Chondrocyte (in vitro differentiated cells): ENCODE results near the gene TEX2. TPM values are rescaled to one million over a fixed set of nuclear protein-coding genes. Genes with fewer than 3 reads are reported as not detected.
A peak's percentile ranks its signal among the peaks of the same experiment; 100 is the strongest.

ENCODE experiments used
- DNase-seq: peaks from one replicate; pipeline ENCODE4 v3.0.0; 2021; ENCODE audit warnings: mixed read lengths, low spot score
- H3K27ac Mint-ChIP-seq: one replicate; pipeline ENCODE4 v1.8.0; 2021; ENCODE audit warnings: mild to moderate bottlenecking, moderate library complexity, mixed read lengths; ENCODE audit not compliant: unreplicated experiment
- H3K27me3 Mint-ChIP-seq: 2 replicates; pipeline ENCODE4 v1.8.0; 2021; ENCODE audit warnings: low read depth, mixed read lengths
- H3K36me3 Mint-ChIP-seq: 2 replicates; pipeline ENCODE4 v1.8.0; 2021; ENCODE audit warnings: low read depth, mixed read lengths
- H3K4me1 Mint-ChIP-seq: 2 replicates; pipeline ENCODE4 v1.8.0; 2021; ENCODE audit warnings: low read depth, mild to moderate bottlenecking, mixed read lengths
- H3K4me3 Mint-ChIP-seq: one replicate; pipeline ENCODE4 v1.8.0; 2021; ENCODE audit warnings: mild to moderate bottlenecking, moderate library complexity, mixed read lengths; ENCODE audit not compliant: unreplicated experiment
- H3K9me3 Mint-ChIP-seq: 2 replicates; pipeline ENCODE4 v1.8.0; 2021; ENCODE audit warnings: low read depth, mixed read lengths
- CTCF ChIP-seq: fragments of 200-600 bp; sonication (generic); IDR thresholded peaks from 2 replicates; pipeline ENCODE4 v1.5.0; 2021; ENCODE audit warnings: antibody characterized with exemption, mild to moderate bottlenecking, moderate library complexity
- long read RNA-seq: library from polyadenylated mRNA; stranded (forward); transcript quantifications from one replicate; pipeline ENCODE4 v2.0.0, GENCODE V29; 2021
- total RNA-seq: library from RNA; stranded (reverse); gene quantifications from 3 replicates; pipeline ENCODE4 v1.2.1, GENCODE V29; 2021

Gene TEX2
- 45.3 to 119 TPM (median 47.3 TPM) in 3 replicates for total RNA-seq
- long read RNA-seq, full-length matches to known transcripts: 83 of 106 reads
- long read RNA-seq, partial matches to known transcripts: 9 of 106 reads
- long read RNA-seq, other reads (novel, unspliced or antisense): 14 of 106 reads

GRCh38 chr17:64263000-64263766 is at the start of gene TEX2:
TEX2 (minus strand) TSS chr17:64263260; CDS start chr17:64214217, 49,043 bp downstream.
- Mint-ChIP-seq H3K4me3 (peak within 1 kb of the TSS; percentile 92), H3K36me3 (no peaks in the 10 kb centered on the region), H3K27ac (peak within 1 kb of the TSS; percentile 94), H3K27me3 (no peaks in the 10 kb centered on the region), H3K4me1 (peaks cover 36% of the 10 kb centered on the region), H3K9me3 (no peaks in the 10 kb centered on the region)
- TF ChIP-seq CTCF: peak; percentile 21
- DNase-seq: no peak

GRCh38 chr17:64309710-64310109 is 46.6 kb upstream of the TEX2 start:
- no peak overlapping the region for H3K27ac Mint-ChIP-seq
- no peaks in the 10 kb centered on the region for H3K36me3 Mint-ChIP-seq
- H3K4me1 Mint-ChIP-seq: no peaks in the 10 kb centered on the region
- no peaks in the 10 kb centered on the region for H3K27me3 Mint-ChIP-seq
- TF ChIP-seq CTCF: no peak
- no peak overlapping the region for H3K4me3 Mint-ChIP-seq
- H3K9me3 Mint-ChIP-seq: no peaks in the 10 kb centered on the region
- DNase-seq: no peak

GRCh38 chr17:64309021-64309420 is 46.0 kb upstream of the TEX2 start:
- Mint-ChIP-seq H3K27ac (no peak overlapping the region), H3K4me3 (no peak overlapping the region), H3K4me1 (no peaks in the 10 kb centered on the region), H3K36me3 (no peaks in the 10 kb centered on the region), H3K27me3 (no peaks in the 10 kb centered on the region), H3K9me3 (no peaks in the 10 kb centered on the region)
- no peak for DNase-seq
- no peak for TF ChIP-seq CTCF

- no peak for DNase-seq
- Mint-ChIP-seq H3K9me3 (no peaks in the 10 kb centered on the region), H3K36me3 (no peaks in the 10 kb centered on the region), H3K4me3 (no peak overlapping the region), H3K27ac (no peak overlapping the region), H3K27me3 (no peaks in the 10 kb centered on the region), H3K4me1 (peaks cover 3% of the 10 kb centered on the region)
- TF ChIP-seq CTCF: peak; percentile 92
These were observed 43.9 kb upstream of the TEX2 start for GRCh38 chr17:64306850-64307463.

GRCh38 chr17:64304551-64304950 is 41.5 kb upstream of the TEX2 start:
- TF ChIP-seq CTCF: no peak
- Mint-ChIP-seq H3K4me1 (peaks cover 3% of the 10 kb centered on the region), H3K27ac (no peak overlapping the region), H3K36me3 (no peaks in the 10 kb centered on the region), H3K9me3 (no peaks in the 10 kb centered on the region), H3K4me3 (no peak overlapping the region), H3K27me3 (no peaks in the 10 kb centered on the region)
- no peak for DNase-seq
